ENCODE data around the gene SHISA7. TPM values are rescaled to one million over a fixed set of nuclear protein-coding genes. Genes with fewer than 3 reads are reported as not detected.

SHISA7 gene
- total and polyA plus RNA-seq, 4 donors: 1.6 TPM; not detected in 3

- TF ChIP-seq SP1 (IDR thresholded peaks at IDR 0.05) (no peak), GABPA (IDR thresholded peaks at IDR 0.05 in 1 of 2, conservative IDR thresholded peaks at IDR 0.05 in 1 of 2) (no peak)
- no peaks in the 10 kb centered on the region for H3K9me3 ChIP-seq (ENCODE audit: control insufficient read depth in 4 of 4, low read length in 3 of 4)
- no peaks in the 10 kb centered on the region for H3K36me3 ChIP-seq (ENCODE audit: control insufficient read depth in 4 of 4, insufficient read depth in 3 of 4, low read depth in 1 of 4, low read length in 3 of 4)
- WGBS: 70% methylated on average over 52 of the region's 52 CpGs
- H3K9ac ChIP-seq (ENCODE audit: low read depth in 1 of 2, low read length in 2 of 2): no peak overlapping the region
- no peak for DNase-seq (ENCODE audit: low spot score)
- no peak overlapping the region for H3K27ac ChIP-seq (ENCODE audit: low read depth in 1 of 2, low read length in 2 of 2)
- no peaks in the 10 kb centered on the region for H3K4me1 ChIP-seq (ENCODE audit: control insufficient read depth in 4 of 4, insufficient read depth in 4 of 4, low read length in 3 of 4)
- H3K27me3 ChIP-seq (ENCODE audit: control insufficient read depth in 4 of 4, insufficient read depth in 4 of 4, low read length in 3 of 4): no peaks in the 10 kb centered on the region
- no peak overlapping the region for H3K4me3 ChIP-seq (ENCODE audit: low read depth in 1 of 3, low read length in 3 of 3)
Observed at GRCh38 chr19:55490478-55491432, 47.7 kb upstream of the SHISA7 start.

GRCh38 chr19:55489711-55490477 is 46.8 kb upstream of the SHISA7 start:
- 53% methylated on average over 21 of the region's 21 CpGs for WGBS
- H3K9ac ChIP-seq (ENCODE audit: low read depth in 1 of 2, low read length in 2 of 2): no peak overlapping the region
- no peaks in the 10 kb centered on the region for H3K27me3 ChIP-seq (ENCODE audit: control insufficient read depth in 4 of 4, insufficient read depth in 4 of 4, low read length in 3 of 4)
- H3K9me3 ChIP-seq (ENCODE audit: control insufficient read depth in 4 of 4, low read length in 3 of 4): no peaks in the 10 kb centered on the region
- H3K27ac ChIP-seq (ENCODE audit: low read depth in 1 of 2, low read length in 2 of 2): no peak overlapping the region
- TF ChIP-seq CTCF (IDR thresholded peaks at IDR 0.05; ENCODE audit: low read depth, low read length, missing input control) (no peak), FOXA2 (IDR thresholded peaks at IDR 0.05) (no peak), RXRA (IDR thresholded peaks at IDR 0.05) (no peak), YY1 (IDR thresholded peaks at IDR 0.05) (no peak), ZBTB33 (IDR thresholded peaks at IDR 0.05) (no peak), FOXA1 (IDR thresholded peaks at IDR 0.05) (no peak), NR2F2 (IDR thresholded peaks at IDR 0.05) (no peak), EGR1 (IDR thresholded peaks at IDR 0.05; ENCODE audit: low read depth in 2 of 2) (no peak), REST (IDR thresholded peaks at IDR 0.05) (no peak), JUND (IDR thresholded peaks at IDR 0.05) (no peak)
- H3K36me3 ChIP-seq (ENCODE audit: control insufficient read depth in 4 of 4, insufficient read depth in 3 of 4, low read depth in 1 of 4, low read length in 3 of 4): no peaks in the 10 kb centered on the region
- H3K4me3 ChIP-seq (ENCODE audit: low read depth in 1 of 3, low read length in 3 of 3): no peak overlapping the region
- peaks cover 0 to 2% (median 1%) of the 10 kb centered on the region in 4 donors for H3K4me1 ChIP-seq (ENCODE audit: control insufficient read depth in 4 of 4, insufficient read depth in 4 of 4, low read length in 3 of 4)
- no peak for DNase-seq (ENCODE audit: low spot score)
